ENCODE data around the gene POU2AF3.
"Not testable (repeated sequence)": the region's sequence is repeated elsewhere in the genome, so short reads cannot be mapped to it uniquely, and the experiment has no call there.

The POU2AF3 gene

DNA sequence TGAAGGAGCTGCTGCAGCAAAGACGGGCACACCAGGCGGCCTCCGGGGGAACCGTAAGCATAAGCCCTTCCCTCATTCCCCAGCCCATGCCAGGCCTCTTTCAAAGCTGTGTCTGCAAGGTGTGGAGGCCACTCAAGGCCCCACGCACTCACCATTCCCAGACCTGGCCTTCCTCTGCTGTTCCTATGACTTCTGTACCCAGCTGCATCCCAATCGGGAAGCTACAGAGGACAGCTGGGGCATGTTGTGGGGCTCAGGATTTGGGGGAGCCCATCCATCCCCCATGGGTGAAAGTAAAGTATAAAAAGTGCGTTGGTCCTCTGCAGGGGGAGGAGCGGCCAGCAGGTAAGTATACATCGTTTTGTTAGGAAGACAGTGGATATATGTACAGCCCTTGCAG, 2.2 kb downstream of the POU2AF3 start:
- DNase-seq (ENCODE audit: low read depth, low spot score): no peak

GRCh38 chr11:111301004-111301841, 2.9 kb downstream of the POU2AF3 start:
- no peak for DNase-seq (ENCODE audit: low read depth, low spot score)

GRCh38 chr11:111301842-111302118, 3.4 kb downstream of the POU2AF3 start:
- DNase-seq (ENCODE audit: low read depth, low spot score): no peak

DNA sequence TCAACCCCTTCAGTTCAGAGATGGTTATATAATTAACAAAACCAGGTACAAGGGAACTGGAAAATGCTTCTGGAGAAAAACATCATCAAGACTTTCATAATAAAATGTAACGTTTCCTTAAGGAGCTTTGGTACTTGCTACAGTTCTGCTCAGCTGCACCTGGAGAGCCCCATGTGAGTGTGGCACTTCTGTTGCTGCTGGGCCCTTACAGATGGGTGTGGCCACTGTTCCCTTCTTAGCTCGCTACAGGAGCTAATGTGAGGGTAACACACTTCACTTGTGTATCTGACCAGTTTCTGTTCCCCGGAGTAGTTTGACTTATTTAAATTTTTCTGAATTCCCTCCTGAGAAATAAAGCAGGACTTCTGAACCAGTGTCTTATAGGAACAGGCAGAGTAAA, 4.0 kb downstream of the POU2AF3 start:
- no peak for DNase-seq (ENCODE audit: low read depth, low spot score)

DNA sequence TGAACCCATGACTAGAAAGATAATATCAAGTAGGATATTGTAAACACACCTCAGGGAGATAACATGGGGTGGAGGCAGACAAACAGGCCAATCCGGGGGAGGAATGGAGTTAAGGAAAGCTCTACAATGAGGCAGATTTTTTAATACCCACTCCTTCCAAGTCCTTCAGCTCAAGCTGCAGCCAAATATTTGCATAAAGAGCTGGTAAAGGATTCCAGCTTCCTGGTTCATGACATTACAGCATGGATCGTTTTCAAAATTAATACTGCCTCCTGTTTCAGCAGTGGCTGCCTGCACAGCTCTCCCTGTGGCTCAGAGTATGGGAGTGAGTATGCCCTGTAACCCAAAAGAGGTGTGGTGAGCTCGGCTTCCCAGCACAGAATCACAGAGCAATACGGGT, 5.1 kb downstream of the POU2AF3 start:
- no peak for DNase-seq (ENCODE audit: low read depth, low spot score)

DNA sequence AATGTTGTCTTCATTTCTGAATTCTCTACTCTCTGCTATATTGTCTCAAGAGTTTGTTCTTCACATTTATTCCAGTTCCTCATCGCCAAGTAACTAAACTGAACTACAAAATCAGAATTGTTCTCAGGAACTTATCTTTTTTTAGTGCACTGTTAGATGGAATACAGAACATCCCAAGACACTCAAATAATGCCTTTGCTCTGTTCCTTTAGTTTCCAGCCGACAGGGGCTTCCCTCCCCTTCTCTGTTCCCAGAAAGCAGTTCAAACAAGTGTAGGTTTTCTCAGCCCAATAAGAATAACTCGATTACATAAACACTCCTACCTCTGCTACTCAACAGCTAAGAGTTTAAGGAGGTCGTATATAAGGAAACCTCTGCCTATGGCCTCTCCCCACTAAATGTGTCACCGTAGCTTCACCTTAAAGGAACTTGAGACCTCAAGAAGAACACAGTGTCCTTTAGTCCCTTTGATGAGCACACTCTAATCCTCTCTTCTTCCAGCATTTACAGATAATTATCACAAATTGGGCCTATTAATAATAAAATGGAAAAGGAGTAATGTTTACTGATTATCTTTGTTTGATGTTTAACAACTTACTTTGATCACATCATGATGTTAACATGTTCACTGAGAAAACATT, 6.9 kb downstream of the POU2AF3 start:
- no peak for DNase-seq (ENCODE audit: low read depth, low spot score)

DNA sequence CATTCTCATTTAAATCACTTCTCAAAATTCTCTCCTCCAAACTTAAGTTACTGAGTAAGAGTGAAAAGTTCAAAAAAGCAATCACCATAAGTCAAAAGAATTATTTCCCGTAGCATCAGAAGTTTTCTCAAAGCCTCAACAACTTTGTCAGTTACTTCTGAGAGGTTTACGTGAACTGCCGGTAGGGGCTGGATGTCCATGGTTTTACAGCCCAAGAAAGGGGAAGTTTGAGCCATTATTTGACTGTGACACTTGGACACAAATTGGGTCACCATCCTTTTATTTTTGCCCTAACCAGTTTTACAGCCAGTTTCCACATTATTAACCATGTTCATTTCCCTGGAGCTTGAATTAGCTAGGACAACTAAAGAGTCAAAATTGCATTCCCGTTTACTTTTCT, 7.5 kb downstream of the POU2AF3 start:
- no peak for DNase-seq (ENCODE audit: low read depth, low spot score)

GRCh38 chr11:111306321-111306720, 8.0 kb downstream of the POU2AF3 start:
- DNase-seq (ENCODE audit: low read depth, low spot score): no peak

GRCh38 chr11:111307472-111308108, 9.2 kb downstream of the POU2AF3 start:
- no peak for DNase-seq (ENCODE audit: low read depth, low spot score)

DNA sequence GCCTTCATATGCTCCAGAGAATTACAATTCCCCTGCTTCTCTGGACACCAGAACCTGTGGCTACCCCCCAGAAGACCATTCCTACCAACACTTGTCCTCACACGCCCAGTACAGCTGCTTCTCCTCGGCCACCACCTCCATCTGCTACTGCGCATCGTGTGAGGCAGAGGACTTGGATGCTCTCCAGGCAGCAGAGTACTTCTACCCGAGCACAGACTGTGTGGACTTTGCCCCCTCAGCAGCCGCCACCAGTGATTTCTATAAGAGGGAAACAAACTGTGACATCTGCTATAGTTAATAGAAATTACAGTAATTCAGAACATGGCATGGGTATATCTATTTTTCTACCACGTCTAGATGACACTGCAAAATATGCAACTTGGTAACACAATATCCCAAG, 9.8 kb downstream of the POU2AF3 start:
- DNase-seq (ENCODE audit: low read depth, low spot score): no peak

DNA sequence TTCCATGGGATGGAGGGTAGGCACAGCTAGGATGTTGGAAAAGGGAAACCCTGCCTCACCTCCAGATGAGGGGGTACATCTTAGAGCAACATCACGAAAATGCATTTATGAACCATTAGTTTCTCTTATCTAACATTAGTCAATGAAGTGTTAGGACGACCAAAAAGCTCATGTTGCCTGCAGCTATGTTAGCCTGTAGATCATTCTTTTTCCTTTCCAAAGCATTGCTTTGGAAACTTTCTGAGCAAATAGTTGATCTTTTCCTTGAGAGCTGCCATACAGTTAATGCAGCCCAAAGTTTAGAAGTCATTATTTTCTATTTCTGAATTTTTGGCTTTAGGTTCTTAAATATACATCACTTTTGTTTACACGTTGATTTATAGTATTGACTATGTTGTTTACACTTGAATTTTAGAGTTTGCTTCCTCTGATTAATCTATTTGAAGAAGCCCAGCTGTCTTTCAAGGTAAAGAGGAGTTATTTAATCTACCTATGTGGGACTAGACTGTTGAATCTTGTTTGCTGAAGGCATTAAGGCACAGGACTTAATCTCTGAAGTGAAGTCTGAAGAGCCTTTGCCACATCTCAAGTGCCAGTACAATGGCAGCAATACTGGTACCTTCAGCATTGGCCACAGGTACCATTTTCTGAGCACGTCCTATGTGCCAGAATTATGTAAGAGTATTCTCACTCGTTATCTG, 11.0 kb downstream of the POU2AF3 start:
- no peak for DNase-seq (ENCODE audit: low read depth, low spot score)

DNA sequence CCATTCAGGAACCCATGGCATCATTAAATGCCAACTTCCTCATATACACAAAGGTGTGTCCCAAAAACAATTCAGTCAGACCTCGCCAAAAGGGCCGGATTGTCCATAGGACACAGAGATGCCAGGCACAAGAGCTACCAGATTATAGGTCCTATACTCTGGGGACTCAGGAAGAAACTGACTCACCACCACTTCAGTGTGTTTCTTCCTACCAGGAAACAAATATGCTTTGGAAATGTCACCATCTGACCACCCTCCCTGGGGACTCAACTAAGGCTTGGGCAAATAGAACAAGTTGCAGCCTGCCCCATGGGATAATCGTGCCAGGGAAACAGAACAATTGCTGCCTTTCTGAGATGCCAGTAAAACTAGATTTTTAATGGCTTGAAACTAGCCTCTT, 11.7 kb downstream of the POU2AF3 start:
- DNase-seq (ENCODE audit: low read depth, low spot score): no peak

DNA sequence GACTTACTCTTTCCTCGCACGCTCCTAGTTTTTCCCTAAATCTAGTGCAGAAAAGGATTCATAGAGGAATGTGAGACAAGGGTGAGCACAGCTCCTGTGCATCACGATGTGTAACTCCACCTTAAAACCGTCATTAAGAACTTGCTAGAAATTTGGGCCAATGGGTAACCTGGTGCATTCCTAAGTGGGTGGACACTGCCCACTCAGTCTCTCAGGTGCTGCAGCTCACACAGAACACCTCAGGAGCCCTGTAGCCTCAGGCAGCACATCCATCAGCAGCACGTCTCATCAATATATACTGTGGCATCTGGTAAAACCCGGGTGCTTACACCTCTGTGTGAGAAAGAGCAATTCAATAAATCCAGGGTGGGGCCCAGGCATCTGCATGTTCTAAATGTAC, 12.4 kb downstream of the POU2AF3 start:
- no peak for DNase-seq (ENCODE audit: low read depth, low spot score)

DNA sequence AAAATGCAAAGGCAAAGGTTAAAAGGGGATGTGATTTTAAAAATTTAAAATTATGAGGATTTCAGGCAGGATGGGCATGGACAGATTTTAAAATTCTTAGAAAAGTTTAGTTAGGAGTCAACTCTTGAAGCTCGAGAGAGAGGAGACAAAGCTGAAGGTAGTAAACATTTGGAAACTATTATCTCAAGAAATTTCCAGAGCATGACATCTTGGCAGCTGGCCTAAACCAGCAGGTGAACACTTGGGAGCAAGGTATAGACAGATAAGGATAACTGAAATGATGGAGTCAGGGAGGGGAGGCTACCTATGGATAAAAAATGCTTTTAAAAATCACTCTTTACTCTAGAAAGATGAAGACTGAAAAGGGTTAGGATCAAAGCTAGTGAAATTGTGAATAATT, 13.7 kb downstream of the POU2AF3 start:
- no peak for DNase-seq (ENCODE audit: low read depth, low spot score)

DNA sequence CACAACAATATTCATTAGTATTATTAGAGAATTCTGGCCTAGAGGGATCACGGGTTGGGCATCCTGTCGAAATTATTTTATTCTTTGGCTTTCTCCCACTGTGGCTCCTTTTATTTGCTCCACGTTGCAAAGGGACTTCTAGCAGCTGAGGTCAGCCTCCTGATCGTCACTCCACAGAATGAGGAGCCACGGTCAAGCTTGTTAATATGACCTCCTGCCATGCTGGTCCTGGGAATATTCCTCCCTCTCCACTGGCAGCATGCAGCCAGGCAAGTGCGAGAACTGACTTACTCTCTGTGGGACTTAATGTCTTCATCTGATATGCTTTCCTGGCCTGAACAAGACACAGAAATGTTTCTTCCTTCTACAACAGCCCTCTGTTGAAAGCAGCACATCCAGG, 20.9 kb downstream of the POU2AF3 start:
- no peak for DNase-seq (ENCODE audit: low read depth, low spot score)

DNA sequence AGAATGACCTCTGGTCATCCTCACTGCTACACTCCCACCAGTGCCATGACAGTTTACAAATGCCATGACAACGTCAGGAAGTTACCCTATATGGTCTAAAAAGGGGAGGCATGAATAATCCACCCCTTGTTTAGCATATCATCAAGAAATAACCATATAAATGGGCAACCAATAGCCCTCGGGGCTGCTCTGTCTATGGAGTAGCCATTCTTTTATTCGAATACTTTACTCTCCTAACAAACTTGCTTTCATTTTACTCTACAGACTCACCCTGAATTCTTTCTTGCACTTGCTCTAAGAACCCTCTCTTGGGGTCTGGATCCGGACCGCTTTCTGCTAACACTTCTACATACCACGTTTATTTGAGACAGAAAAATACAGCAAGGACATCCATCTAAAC, 21.9 kb downstream of the POU2AF3 start:
- not testable (repeated sequence) for DNase-seq (ENCODE audit: low read depth, low spot score)

GRCh38 chr11:111320728-111321568, 22.6 kb downstream of the POU2AF3 start:
- DNase-seq (ENCODE audit: low read depth, low spot score): no peak

GRCh38 chr11:111322534-111322933, 24.2 kb downstream of the POU2AF3 start:
- no peak for DNase-seq (ENCODE audit: low read depth, low spot score)

DNA sequence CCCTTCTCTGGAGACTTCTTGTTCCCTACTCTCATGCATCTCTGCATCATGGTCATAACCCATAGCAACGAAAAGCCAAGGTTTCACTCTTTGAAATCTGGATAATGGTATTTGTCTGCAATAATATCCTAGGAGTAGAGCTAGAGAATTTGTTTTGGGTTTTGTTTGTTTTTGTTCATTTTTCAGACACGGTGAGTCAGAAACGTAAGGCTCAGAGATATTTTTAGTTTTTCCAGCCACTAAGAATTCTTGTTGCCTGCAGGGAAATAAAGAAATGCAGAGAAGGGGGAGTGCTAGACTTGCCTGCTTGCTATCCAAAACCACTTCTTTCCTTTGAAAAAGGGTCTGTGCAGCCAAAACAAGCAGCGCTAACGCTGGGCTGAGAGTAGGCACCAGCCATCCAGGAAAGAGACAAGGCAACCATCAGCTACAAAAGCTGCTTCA, 26.0 kb downstream of the POU2AF3 start:
- no peak for DNase-seq (ENCODE audit: low read depth, low spot score)

- DNase-seq (ENCODE audit: low read depth, low spot score): no peak
Observed at GRCh38 chr11:111325259-111325658, 26.9 kb downstream of the POU2AF3 start.

DNA sequence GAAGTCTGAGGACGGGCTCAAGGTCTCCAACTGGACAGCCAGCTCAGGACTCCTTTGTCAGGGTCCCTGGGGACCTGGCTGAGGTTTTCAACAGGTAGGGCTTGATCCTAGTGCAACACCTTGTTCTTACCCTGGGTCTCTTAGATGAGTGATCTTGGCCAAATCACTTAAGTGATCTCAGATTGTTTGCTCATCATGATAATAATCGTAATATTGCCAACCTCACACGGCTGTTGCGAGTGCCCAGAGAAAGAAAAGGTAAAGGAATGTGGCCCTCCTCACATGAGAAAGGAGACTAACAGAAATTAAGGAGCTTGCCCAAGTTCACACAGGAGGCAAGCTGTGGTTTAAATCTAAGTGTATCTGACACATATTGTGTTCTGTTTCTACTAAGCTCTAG, 28.5 kb downstream of the POU2AF3 start:
- no peak for DNase-seq (ENCODE audit: low read depth, low spot score)

All from activated CD4-positive, CD25-positive, alpha-beta regulatory T cell treated with anti-CD3 and anti-CD28 coated beads, Interleukin-2, amount 50 U/mL, for 16 hours (primary cell).